Germinal center (tissue), 1 donor: ENCODE results near the gene KHDC3L.
"Not testable (repeated sequence)": the region's sequence is repeated elsewhere in the genome, so short reads cannot be mapped to it uniquely, and the experiment has no call there.

Source experiments
- DNase-seq: peaks from one replicate; pipeline ENCODE4 v3.0.0; 2012; ENCODE audit warnings: mixed read lengths, low spot score

KHDC3L gene

GRCh38 chr6:73369563-73369962 lies 7.1 kb downstream of the KHDC3L start, which contains the start of gene OOEP:
OOEP (minus strand) TSS chr6:73369897; CDS start chr6:73369792, 105 bp downstream.
- DNase-seq = no peak

DNA sequence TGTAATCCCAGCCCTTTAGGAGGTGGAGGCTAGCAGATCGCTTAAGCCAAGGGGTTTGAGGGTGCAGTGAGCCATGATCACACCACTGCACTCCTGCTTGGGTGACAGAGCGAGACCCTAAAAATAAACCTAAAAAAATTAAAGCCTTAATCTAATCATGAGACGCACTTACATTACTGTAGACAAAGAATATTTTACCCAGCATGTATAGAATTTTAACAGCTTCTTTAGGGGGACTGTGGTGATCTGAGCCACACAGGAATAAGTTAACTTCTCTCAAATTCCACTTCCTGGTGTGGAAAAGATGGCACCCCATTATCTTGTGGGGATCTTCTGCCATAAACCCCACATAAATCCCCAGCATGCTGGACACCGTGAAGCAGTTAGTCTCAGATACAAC lies 9.5 kb downstream of the KHDC3L start:
- no peak for DNase-seq

DNA sequence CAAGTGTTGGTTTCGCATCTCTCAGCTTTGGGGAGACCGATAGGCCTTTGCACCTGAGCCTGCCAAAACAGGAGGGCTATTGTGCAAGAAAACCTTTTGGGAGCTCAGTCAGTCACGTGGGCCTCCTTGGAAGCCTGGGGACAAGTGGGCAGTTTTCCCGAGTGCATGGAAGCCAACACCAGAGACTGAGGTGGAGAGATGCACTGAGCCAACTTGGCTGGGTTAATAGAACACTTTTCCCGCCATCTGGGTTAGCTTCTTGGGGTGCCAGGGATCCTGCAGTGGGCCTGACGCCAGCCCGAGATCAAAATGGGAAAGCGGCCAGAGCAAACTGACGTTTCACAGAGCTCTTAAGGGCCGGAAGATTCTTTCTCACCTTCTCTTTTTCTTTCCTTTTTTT lies 10.1 kb downstream of the KHDC3L start:
- DNase-seq = no peak

- no peak for DNase-seq
Observed at GRCh38 chr6:73375216-73375615, 12.8 kb downstream of the KHDC3L start.

GRCh38 chr6:73377225-73377624 lies 14.8 kb downstream of the KHDC3L start:
- no peak for DNase-seq

DNA sequence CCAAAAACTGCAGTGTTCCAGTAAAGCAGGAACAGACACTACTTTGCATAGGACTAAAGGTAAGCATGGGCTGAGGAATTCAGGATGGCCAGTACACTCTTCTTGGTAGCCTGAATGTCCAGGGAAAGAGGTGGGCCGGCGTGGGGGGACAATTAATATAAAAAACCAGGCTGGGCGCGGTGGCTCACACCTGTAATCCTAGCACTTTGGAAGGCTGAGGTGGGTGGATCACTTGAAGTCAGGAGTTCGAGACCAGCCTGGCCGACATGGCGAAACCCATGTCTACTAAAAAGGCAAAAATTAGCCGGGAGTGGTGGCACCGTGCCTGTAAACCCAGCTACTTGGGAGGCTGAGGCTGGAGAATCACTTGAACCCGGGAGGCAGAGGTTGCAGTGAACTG lies 19.1 kb downstream of the KHDC3L start:
- not testable (repeated sequence) for DNase-seq

DNA sequence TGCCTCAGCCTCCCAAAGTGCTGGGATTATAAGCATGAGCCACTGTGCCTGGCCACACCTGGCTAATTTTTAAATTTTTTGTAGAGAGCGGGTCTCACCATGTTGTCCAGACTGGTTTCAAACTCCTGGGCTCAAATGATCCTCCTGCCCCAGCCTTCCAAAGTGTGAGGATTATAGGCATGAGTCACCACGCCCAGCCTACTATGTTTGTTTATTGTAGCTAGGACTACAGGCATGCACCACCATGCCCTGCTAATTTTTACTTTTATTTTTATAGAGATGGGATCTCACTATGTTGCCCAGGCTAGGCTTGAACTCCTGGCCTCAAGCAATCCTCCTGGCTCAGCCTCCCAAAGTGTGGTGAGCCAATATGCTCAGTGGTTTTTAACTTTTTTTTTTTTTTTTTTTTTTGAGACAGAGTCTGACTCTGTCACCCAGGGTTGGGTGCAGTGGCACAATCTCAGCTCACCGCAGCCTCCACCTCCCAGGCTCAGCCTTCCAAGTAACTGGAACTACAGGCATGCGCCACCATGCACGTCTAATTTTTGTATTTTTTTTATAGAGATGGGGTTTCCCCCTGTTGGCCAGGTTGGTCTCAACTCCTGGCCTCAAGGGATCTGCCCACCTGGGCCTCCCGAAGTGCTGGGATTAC lies 20.1 kb downstream of the KHDC3L start:
- DNase-seq = no peak

DNA sequence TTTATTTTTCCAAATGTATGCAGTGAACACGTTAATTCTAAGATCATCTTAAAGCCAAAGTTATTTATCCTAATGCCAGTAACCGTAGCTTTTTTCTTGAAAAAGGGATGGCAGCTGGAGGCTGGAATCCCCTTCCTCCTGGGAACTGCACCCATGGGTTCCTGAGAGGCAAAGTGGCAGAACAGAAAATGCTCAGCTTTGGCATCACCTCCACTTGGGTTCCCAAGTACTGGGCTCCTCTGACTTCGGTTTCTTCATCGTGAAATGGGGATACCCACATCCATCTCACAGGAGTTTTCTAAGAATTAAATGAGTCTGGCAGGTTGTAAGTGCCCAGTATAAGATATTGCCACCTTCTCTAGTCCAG lies 26.0 kb downstream of the KHDC3L start:
- DNase-seq = no peak

GRCh38 chr6:73388800-73389512 lies 26.5 kb downstream of the KHDC3L start:
- peak; percentile 49 for DNase-seq

GRCh38 chr6:73389854-73390253 lies 27.4 kb downstream of the KHDC3L start:
- DNase-seq = no peak

GRCh38 chr6:73391675-73392074 lies 29.2 kb downstream of the KHDC3L start:
- no peak for DNase-seq

- DNase-seq = not testable (repeated sequence)
Observed at GRCh38 chr6:73392188-73392587, 29.7 kb downstream of the KHDC3L start.

DNA sequence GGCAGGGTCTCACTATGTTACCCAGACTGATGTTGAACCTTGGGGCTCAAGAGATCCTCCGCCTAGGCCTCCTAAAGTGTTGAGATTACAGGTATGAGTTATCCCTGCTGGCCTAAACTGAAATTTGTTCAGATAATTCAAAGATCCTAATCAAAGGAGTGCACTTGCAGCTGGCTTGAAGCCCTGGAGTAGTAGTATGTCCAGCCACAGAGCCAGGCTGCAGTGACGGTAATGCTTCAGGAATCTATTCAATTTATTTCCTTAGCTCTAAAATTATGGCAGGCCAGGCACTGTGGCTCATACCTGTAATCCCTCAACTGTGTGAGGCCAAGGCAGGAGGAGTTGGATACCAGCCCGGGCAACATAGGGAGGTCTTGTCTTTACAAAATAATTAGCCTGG lies 30.8 kb downstream of the KHDC3L start:
- no peak for DNase-seq

GRCh38 chr6:73394577-73395354 lies 32.3 kb downstream of the KHDC3L start, which contains the start of gene DDX43:
DDX43 (plus strand) TSS chr6:73394828; CDS start chr6:73394906, 78 bp downstream.
- DNase-seq = peak; percentile 68

DNA sequence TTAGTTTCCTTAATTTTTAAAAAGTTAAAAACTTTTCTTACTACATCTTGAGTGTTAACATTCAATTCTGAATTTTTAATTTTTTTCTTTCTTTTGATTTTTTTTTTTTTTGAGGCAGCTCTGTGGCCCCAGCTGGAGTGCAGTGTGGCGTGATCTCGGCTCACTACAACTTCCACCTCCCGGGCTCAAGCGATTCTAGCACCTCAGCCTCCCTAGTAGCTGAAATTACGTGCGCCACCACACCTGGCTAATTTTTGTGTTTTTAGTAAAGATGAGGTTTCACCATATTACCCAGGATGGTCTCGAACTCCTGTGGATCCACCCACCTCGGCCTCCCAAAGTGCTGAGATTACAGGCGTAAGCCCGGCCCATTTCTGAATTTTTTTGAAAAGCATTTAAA lies 33.4 kb downstream of the KHDC3L start:
- no peak for DNase-seq

GRCh38 chr6:73400656-73401055 lies 38.2 kb downstream of the KHDC3L start:
- no peak for DNase-seq

- no peak for DNase-seq
Observed at GRCh38 chr6:73409395-73409794, 46.9 kb downstream of the KHDC3L start.

DNA sequence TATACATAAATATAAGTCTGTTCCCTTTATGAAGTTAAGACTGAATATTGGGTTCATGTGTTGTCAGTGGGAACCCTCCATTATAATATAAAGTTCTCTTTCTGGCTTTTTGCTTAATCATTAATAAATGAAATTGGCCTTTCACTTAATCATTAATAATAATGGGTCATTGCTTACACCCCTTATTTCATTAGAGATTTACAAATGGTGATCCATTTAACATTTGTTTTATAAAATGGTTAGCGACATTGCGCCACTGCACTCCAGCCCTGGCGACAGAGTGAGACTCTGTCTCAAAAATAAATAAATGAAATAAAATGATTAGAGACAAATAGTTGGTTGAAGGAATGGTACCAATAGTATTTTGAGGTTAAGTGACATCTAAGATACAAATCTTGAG lies 50.6 kb downstream of the KHDC3L start:
- DNase-seq = no peak
